ENCODE results near the gene LYST. TPM values are rescaled to one million over a fixed set of nuclear protein-coding genes. Genes with fewer than 3 reads are reported as not detected.

LYST gene
- total and polyA plus RNA-seq, 5 donors: 3.8 to 15.3 (median 12.0) TPM

DNA sequence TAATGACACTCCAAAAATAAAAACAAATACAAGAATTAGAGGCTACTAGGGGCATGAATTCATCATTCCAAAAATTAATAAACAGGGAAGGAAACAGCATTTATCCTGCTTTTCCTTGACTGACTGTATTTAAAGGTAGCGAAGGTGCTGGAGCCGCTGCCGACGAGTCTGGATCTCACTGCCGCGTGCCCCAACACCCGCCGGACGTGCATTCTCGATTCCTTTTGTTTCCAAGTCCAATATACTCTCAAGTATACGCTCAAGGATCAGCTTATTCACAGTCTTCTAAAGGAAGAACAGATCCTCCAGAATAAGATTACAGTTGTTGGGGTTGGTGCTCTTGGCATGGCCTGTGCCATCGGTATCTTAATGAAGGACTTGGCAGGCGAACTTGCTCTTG, 129.0 kb downstream of the LYST start:
- Histone ChIP-seq H3K4me1 (ENCODE audit: control insufficient read depth, insufficient read depth, low read length) (no peaks in the 10 kb centered on the region), H3K4me3 (ENCODE audit: low read length) (no peak overlapping the region), H3K27me3 (ENCODE audit: control insufficient read depth, insufficient read depth) (no peaks in the 10 kb centered on the region), H3K9me3 (ENCODE audit: control insufficient read depth, low read length) (no peaks in the 10 kb centered on the region), H3K27ac (ENCODE audit: low read length) (no peak overlapping the region)
- DNase-seq (no peak), ATAC-seq (no peak)
- intact Hi-C loops (cut with DNase I): no loop called here
- WGBS: 97% methylated on average over 13 of the region's 13 CpGs

- ATAC-seq (no peak), DNase-seq (no peak)
- Histone ChIP-seq H3K4me1 (ENCODE audit: control insufficient read depth, insufficient read depth, low read length) (no peaks in the 10 kb centered on the region), H3K9me3 (ENCODE audit: control insufficient read depth, low read length) (no peaks in the 10 kb centered on the region), H3K27ac (ENCODE audit: low read length) (no peak overlapping the region), H3K27me3 (ENCODE audit: control insufficient read depth, insufficient read depth) (no peaks in the 10 kb centered on the region), H3K4me3 (ENCODE audit: low read length) (no peak overlapping the region)
- intact Hi-C loops (cut with DNase I): no loop called here
These were observed 130.4 kb downstream of the LYST start for GRCh38 chr1:235736263-235736662.

- intact Hi-C loops (cut with DNase I): no loop called here
- Histone ChIP-seq H3K27me3 (ENCODE audit: control insufficient read depth, insufficient read depth) (no peaks in the 10 kb centered on the region), H3K27ac (ENCODE audit: low read length) (no peak overlapping the region), H3K9me3 (ENCODE audit: control insufficient read depth, low read length) (no peaks in the 10 kb centered on the region), H3K4me1 (ENCODE audit: control insufficient read depth, insufficient read depth, low read length) (no peaks in the 10 kb centered on the region), H3K4me3 (ENCODE audit: low read length) (no peak overlapping the region)
- ATAC-seq (no peak), DNase-seq (no peak)
- WGBS: 86% methylated on average over 2 of the region's 2 CpGs
These were observed 131.1 kb downstream of the LYST start for GRCh38 chr1:235735621-235736020.

- ATAC-seq (no peak), DNase-seq (no peak)
- Histone ChIP-seq H3K4me1 (ENCODE audit: control insufficient read depth, insufficient read depth, low read length) (no peaks in the 10 kb centered on the region), H3K9me3 (ENCODE audit: control insufficient read depth, low read length) (no peaks in the 10 kb centered on the region), H3K27me3 (ENCODE audit: control insufficient read depth, insufficient read depth) (no peaks in the 10 kb centered on the region), H3K4me3 (ENCODE audit: low read length) (no peak overlapping the region), H3K27ac (ENCODE audit: low read length) (no peak overlapping the region)
- intact Hi-C loops (cut with DNase I): no loop called here
These were observed 132.4 kb downstream of the LYST start for GRCh38 chr1:235734335-235734734.

DNA sequence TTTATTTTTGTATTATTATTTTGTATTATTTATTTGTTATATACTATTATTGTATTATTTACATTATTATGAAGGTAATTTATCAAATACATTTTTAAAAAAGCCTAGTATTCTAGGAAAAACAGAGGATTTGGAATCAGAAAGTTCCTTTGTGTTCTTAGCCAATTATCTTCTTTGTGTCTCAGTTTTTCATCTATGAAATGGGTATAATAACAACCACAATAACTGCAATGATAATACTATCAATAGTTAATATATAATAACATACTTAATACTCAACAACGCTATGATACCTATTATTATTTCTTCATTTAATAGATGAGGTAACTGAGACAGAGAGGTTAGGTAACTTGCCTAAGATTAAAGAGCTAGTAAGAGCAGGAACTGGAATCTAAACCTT, 136.7 kb downstream of the LYST start:
- no peak overlapping the region for H3K27ac ChIP-seq (ENCODE audit: low read length)
- no peaks in the 10 kb centered on the region for H3K4me1 ChIP-seq (ENCODE audit: control insufficient read depth, insufficient read depth, low read length)
- ATAC-seq: no peak
- H3K9me3 ChIP-seq (ENCODE audit: control insufficient read depth, low read length): no peaks in the 10 kb centered on the region
- intact Hi-C loops (cut with DNase I): no loop called here
- no peaks in the 10 kb centered on the region for H3K27me3 ChIP-seq (ENCODE audit: control insufficient read depth, insufficient read depth)
- 93% methylated on average over 1 of the region's 1 CpG for whole genome bisulfite sequencing
- H3K4me3 ChIP-seq (ENCODE audit: low read length): no peak overlapping the region
- DNase-seq: no peak

DNA sequence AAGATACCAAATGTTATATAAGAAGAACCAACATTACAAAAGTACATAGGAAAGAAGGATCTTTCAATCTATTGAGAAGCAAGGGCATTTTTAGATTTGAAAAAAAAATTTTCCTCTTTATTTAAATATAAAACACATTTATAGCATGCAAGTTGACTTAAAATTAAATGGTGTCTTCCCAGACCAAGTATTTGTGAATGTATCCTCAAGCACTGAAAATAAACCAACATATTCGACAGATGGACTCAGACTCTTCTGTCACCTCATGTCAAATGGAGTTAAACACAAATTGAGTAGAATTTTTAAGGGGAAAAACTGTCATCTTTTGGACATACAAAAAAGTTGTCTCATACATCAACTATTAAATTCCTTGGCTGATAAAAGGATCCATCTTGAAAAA, 140.1 kb downstream of the LYST start:
- no peak for DNase-seq
- H3K4me1 ChIP-seq (ENCODE audit: control insufficient read depth, insufficient read depth, low read length): no peaks in the 10 kb centered on the region
- H3K27me3 ChIP-seq (ENCODE audit: control insufficient read depth, insufficient read depth): no peaks in the 10 kb centered on the region
- no peaks in the 10 kb centered on the region for H3K9me3 ChIP-seq (ENCODE audit: control insufficient read depth, low read length)
- WGBS: 98% methylated on average over 1 of the region's 1 CpG
- no peak for ATAC-seq
- intact Hi-C loops (cut with DNase I): no loop called here
- no peak overlapping the region for H3K27ac ChIP-seq (ENCODE audit: low read length)
- no peak overlapping the region for H3K4me3 ChIP-seq (ENCODE audit: low read length)

DNA sequence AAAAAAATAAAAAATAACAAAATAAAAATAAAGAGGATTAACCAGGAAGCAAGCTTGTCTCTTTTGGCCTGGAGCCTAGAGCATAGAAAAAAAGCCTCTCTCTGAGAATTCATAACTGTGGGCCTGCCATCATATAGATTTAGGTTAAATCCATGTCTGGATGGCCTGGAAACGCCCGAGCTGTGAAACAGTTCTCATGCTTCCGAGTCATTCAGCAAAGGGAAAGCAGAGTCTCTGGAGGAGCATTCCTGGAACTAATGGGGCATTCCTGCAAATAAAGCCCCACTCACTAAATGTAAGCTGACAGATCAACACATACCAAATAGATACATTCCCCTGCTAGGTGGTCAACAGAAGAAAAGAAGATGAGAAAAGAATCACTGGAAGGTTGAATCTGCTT, 141.3 kb downstream of the LYST start:
- no peaks in the 10 kb centered on the region for H3K27me3 ChIP-seq (ENCODE audit: control insufficient read depth, insufficient read depth)
- no peak overlapping the region for H3K27ac ChIP-seq (ENCODE audit: low read length)
- intact Hi-C loops (cut with DNase I): no loop called here
- H3K4me3 ChIP-seq (ENCODE audit: low read length): no peak overlapping the region
- H3K4me1 ChIP-seq (ENCODE audit: control insufficient read depth, insufficient read depth, low read length): no peaks in the 10 kb centered on the region
- WGBS: 53% methylated on average over 3 of the region's 3 CpGs
- ATAC-seq: no peak
- no peak for DNase-seq
- H3K9me3 ChIP-seq (ENCODE audit: control insufficient read depth, low read length): no peaks in the 10 kb centered on the region

GRCh38 chr1:235724730-235725129, 142.0 kb downstream of the LYST start:
- DNase-seq: no peak
- ATAC-seq: no peak
- Histone ChIP-seq H3K27me3 (ENCODE audit: control insufficient read depth, insufficient read depth) (no peaks in the 10 kb centered on the region), H3K4me3 (ENCODE audit: low read length) (no peak overlapping the region), H3K9me3 (ENCODE audit: control insufficient read depth, low read length) (no peaks in the 10 kb centered on the region), H3K27ac (ENCODE audit: low read length) (no peak overlapping the region), H3K4me1 (ENCODE audit: control insufficient read depth, insufficient read depth, low read length) (no peaks in the 10 kb centered on the region)
- WGBS: 97% methylated on average over 2 of the region's 2 CpGs
- intact Hi-C loops (cut with DNase I): no loop called here

- no peak for ATAC-seq
- H3K9me3 ChIP-seq (ENCODE audit: control insufficient read depth, low read length): no peaks in the 10 kb centered on the region
- intact Hi-C loops (cut with DNase I): no loop called here
- H3K27ac ChIP-seq (ENCODE audit: low read length): no peak overlapping the region
- DNase-seq: no peak
- H3K27me3 ChIP-seq (ENCODE audit: control insufficient read depth, insufficient read depth): no peaks in the 10 kb centered on the region
- no peak overlapping the region for H3K4me3 ChIP-seq (ENCODE audit: low read length)
- no peaks in the 10 kb centered on the region for H3K4me1 ChIP-seq (ENCODE audit: control insufficient read depth, insufficient read depth, low read length)
- WGBS: 75% methylated on average over 2 of the region's 2 CpGs
These were observed 143.8 kb downstream of the LYST start for GRCh38 chr1:235722858-235723257.

GRCh38 chr1:235721982-235722381, 144.7 kb downstream of the LYST start:
- Histone ChIP-seq H3K4me1 (ENCODE audit: control insufficient read depth, insufficient read depth, low read length) (no peaks in the 10 kb centered on the region), H3K27ac (ENCODE audit: low read length) (no peak overlapping the region), H3K9me3 (ENCODE audit: control insufficient read depth, low read length) (no peaks in the 10 kb centered on the region), H3K27me3 (ENCODE audit: control insufficient read depth, insufficient read depth) (no peaks in the 10 kb centered on the region), H3K4me3 (ENCODE audit: low read length) (no peak overlapping the region)
- ATAC-seq (no peak), DNase-seq (no peak)
- 76% methylated on average over 4 of the region's 4 CpGs for WGBS
- intact Hi-C loops (cut with DNase I): no loop called here

- ATAC-seq: no peak
- Histone ChIP-seq H3K4me3 (ENCODE audit: low read length) (no peak overlapping the region), H3K27me3 (ENCODE audit: control insufficient read depth, insufficient read depth) (no peaks in the 10 kb centered on the region), H3K9me3 (ENCODE audit: control insufficient read depth, low read length) (no peaks in the 10 kb centered on the region), H3K27ac (ENCODE audit: low read length) (no peak overlapping the region), H3K4me1 (ENCODE audit: control insufficient read depth, insufficient read depth, low read length) (no peaks in the 10 kb centered on the region)
- DNase-seq: no peak
- WGBS: 85% methylated on average over 4 of the region's 4 CpGs
- intact Hi-C loops (cut with DNase I): no loop called here
These were observed 146.2 kb downstream of the LYST start for GRCh38 chr1:235720544-235720943.

DNA sequence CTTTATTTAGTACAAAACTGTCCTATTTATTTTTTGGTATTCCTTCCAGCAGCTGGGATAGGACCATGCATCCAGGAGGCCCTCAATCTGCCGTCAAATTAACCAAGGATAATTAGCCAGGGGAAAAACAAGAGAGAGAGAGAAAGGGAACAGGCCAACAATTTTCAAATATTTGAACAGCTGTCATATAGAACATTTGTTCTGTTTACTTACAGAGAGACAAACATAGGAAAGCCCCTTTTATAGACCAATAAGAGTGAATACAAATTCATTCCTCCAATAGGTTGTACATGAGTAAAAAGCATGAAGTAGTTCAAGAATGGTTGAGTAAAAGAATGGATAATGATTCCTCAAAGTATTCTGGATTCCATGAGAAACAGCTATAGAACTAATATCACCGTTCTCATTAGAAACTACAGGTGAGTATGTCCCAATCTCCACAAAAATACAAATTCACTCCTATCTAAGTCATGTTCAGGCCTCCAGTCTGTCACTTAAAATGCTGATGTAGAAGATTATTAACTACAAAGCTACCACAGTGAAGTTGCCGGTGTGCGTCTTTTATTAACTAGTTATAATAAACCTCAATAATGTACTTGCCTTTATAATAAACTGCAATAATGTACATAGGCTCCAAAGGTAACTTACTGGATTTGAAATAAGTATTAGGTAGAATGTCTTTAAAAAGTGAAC, 152.4 kb downstream of the LYST start:
- H3K4me3 ChIP-seq (ENCODE audit: low read length): no peak overlapping the region
- H3K4me1 ChIP-seq (ENCODE audit: control insufficient read depth, insufficient read depth, low read length): no peaks in the 10 kb centered on the region
- no peaks in the 10 kb centered on the region for H3K9me3 ChIP-seq (ENCODE audit: control insufficient read depth, low read length)
- 96% methylated on average over 4 of the region's 4 CpGs for WGBS
- intact Hi-C loops (cut with DNase I): no loop called here
- DNase-seq (no peak), ATAC-seq (no peak)
- H3K27me3 ChIP-seq (ENCODE audit: control insufficient read depth, insufficient read depth): no peaks in the 10 kb centered on the region
- H3K27ac ChIP-seq (ENCODE audit: low read length): no peak overlapping the region

All from right cardiac atrium (tissue), 5 donors.